Neutrophil (primary cell): ENCODE data around the gene EIF3CL.
"Not testable (repeated sequence)": the region's sequence is repeated elsewhere in the genome, so short reads cannot be mapped to it uniquely, and the experiment has no call there.

Experiments
- H3K27ac ChIP-seq: fragments of 200-600 bp; sonication (generic); 2 replicates; pipeline ENCODE4 v1.5.1; 2016; ENCODE audit warnings: mild to moderate bottlenecking, moderate library complexity
- H3K27me3 ChIP-seq: fragments of 200-600 bp; sonication (generic); 2 replicates; pipeline ENCODE4 v1.6.0; 2016; ENCODE audit warnings: mild to moderate bottlenecking
- H3K36me3 ChIP-seq: fragments of 200-600 bp; sonication (generic); 2 replicates; pipeline ENCODE4 v1.5.1; 2017
- H3K4me1 ChIP-seq, 2 experiments: fragments of 200-600 bp in 1 of 2; sonication (generic) in 1 of 2; 1 replicate in 1 of 2; 2 replicates in 1 of 2; pipeline versions ENCODE4 v1.5.1 to v1.6.1; 2013 to 2016; ENCODE audit warnings: low read depth in 1 of 2, low read length in 1 of 2, mild to moderate bottlenecking in 1 of 2, moderate library complexity in 1 of 2; ENCODE audit not compliant: control insufficient read depth in 1 of 2, insufficient read depth in 1 of 2
- H3K4me3 ChIP-seq, 2 experiments: fragments of 200-600 bp in 1 of 2; sonication (generic) in 1 of 2; 1 replicate in 1 of 2; 2 replicates in 1 of 2; pipeline ENCODE4 v1.5.1; 2013 to 2016; ENCODE audit warnings: low read depth in 1 of 2, low read length in 1 of 2, mild to moderate bottlenecking in 1 of 2, moderate library complexity in 1 of 2
- H3K9me3 ChIP-seq: fragments of 200-600 bp; sonication (generic); 2 replicates; pipeline ENCODE4 v1.5.1; 2016

Gene EIF3CL

GRCh38 chr16:28330981-28331380, 72.7 kb downstream of the EIF3CL start:
- H3K4me3 ChIP-seq, H3K9me3 ChIP-seq, H3K36me3 ChIP-seq, H3K27me3 ChIP-seq, H3K27ac ChIP-seq, H3K4me1 ChIP-seq: not testable (repeated sequence)

GRCh38 chr16:28330232-28330631, 73.4 kb downstream of the EIF3CL start:
- H3K27ac ChIP-seq, H3K4me3 ChIP-seq, H3K36me3 ChIP-seq, H3K4me1 ChIP-seq, H3K27me3 ChIP-seq, H3K9me3 ChIP-seq: not testable (repeated sequence)
